ENCODE measurements around the gene KIFC1. TPM values are rescaled to one million over a fixed set of nuclear protein-coding genes. Genes with fewer than 3 reads are reported as not detected.

KIFC1 gene
- polyA plus RNA-seq, 4 donors: 35.0 to 47.3 (median 37.7) TPM

Other genes starting within 250 kb of the KIFC1 start
- 1 to 10 TPM; 3.0 to 6.9 (median 4.1) TPM for gene COL11A2, start 199.4 kb upstream of the KIFC1 start, polyA plus RNA-seq (ENCODE audit: insufficient read length in 4 of 4)
- 10 to 100 TPM; 47.0 to 66.5 (median 55.5) TPM for gene RXRB, start 191.2 kb upstream of the KIFC1 start, polyA plus RNA-seq (ENCODE audit: insufficient read length in 4 of 4)
- 100 to 1,000 TPM in 3 of 4 donors, 10 to 100 TPM in 1; 91.9 to 139 (median 116) TPM for gene SLC39A7, start 191.0 kb upstream of the KIFC1 start, polyA plus RNA-seq (ENCODE audit: insufficient read length in 4 of 4)
- gene HSD17B8, start 187.2 kb upstream of the KIFC1 start, polyA plus RNA-seq (ENCODE audit: insufficient read length in 4 of 4): 10 to 100 TPM; 10.7 to 29.1 (median 22.2) TPM
- 10 to 100 TPM; 52.8 to 70.6 (median 56.2) TPM for gene RING1, start 183.3 kb upstream of the KIFC1 start, polyA plus RNA-seq (ENCODE audit: insufficient read length in 4 of 4)
- 10 to 100 TPM; 53.1 to 96.0 (median 75.1) TPM for gene VPS52, start 119.9 kb upstream of the KIFC1 start, polyA plus RNA-seq (ENCODE audit: insufficient read length in 4 of 4)
- 1,000 to 10,000 TPM; 2,948 to 3,391 (median 3,096) TPM for gene RPS18, start 119.7 kb upstream of the KIFC1 start, polyA plus RNA-seq (ENCODE audit: insufficient read length in 4 of 4)
- 1 to 10 TPM; 2.5 to 5.0 (median 3.8) TPM for gene B3GALT4, start 114.7 kb upstream of the KIFC1 start, polyA plus RNA-seq (ENCODE audit: insufficient read length in 4 of 4)
- 10 to 100 TPM; 54.9 to 82.1 (median 59.9) TPM for gene WDR46, start 102.6 kb upstream of the KIFC1 start, polyA plus RNA-seq (ENCODE audit: insufficient read length in 4 of 4)
- 10 to 100 TPM; 41.9 to 78.2 (median 75.1) TPM for gene PFDN6, start 102.2 kb upstream of the KIFC1 start, polyA plus RNA-seq (ENCODE audit: insufficient read length in 4 of 4)
- 100 to 1,000 TPM in 2 of 4 donors, 10 to 100 TPM in 2; 96.7 to 133 (median 103) TPM for gene RGL2, start 92.9 kb upstream of the KIFC1 start, polyA plus RNA-seq (ENCODE audit: insufficient read length in 4 of 4)
- gene TAPBP, start 77.7 kb upstream of the KIFC1 start, polyA plus RNA-seq (ENCODE audit: insufficient read length in 4 of 4): 10 to 100 TPM; 26.9 to 49.5 (median 38.4) TPM
- 10 to 100 TPM; 20.1 to 25.5 (median 21.4) TPM for gene ZBTB22, start 74.1 kb upstream of the KIFC1 start, polyA plus RNA-seq (ENCODE audit: insufficient read length in 4 of 4)
- gene DAXX, start 68.9 kb upstream of the KIFC1 start, polyA plus RNA-seq (ENCODE audit: insufficient read length in 4 of 4): 10 to 100 TPM; 45.3 to 58.9 (median 54.1) TPM
- 10 to 100 TPM; 65.4 to 87.7 (median 73.4) TPM for gene PHF1, start 19.2 kb downstream of the KIFC1 start, polyA plus RNA-seq (ENCODE audit: insufficient read length in 4 of 4)
- gene CUTA, start 26.3 kb downstream of the KIFC1 start, polyA plus RNA-seq (ENCODE audit: insufficient read length in 4 of 4): 100 to 1,000 TPM; 150 to 250 (median 226) TPM
- 10 to 100 TPM; 20.9 to 42.3 (median 33.1) TPM for gene SYNGAP1, start 28.2 kb downstream of the KIFC1 start, polyA plus RNA-seq (ENCODE audit: insufficient read length in 4 of 4)
- gene ZBTB9, start 62.8 kb downstream of the KIFC1 start, polyA plus RNA-seq (ENCODE audit: insufficient read length in 4 of 4): 10 to 100 TPM in 3 of 4 donors, 1 to 10 TPM in 1; 9.2 to 17.6 (median 14.2) TPM
- gene BAK1, start 188.5 kb downstream of the KIFC1 start, polyA plus RNA-seq (ENCODE audit: insufficient read length in 4 of 4): 10 to 100 TPM; 13.5 to 23.7 (median 21.8) TPM
- gene ITPR3, start 229.5 kb downstream of the KIFC1 start, polyA plus RNA-seq (ENCODE audit: insufficient read length in 4 of 4): 10 to 100 TPM in 1 of 4 donors, 1 to 10 TPM in 3; 7.5 to 17.0 (median 9.0) TPM

Measured in left renal pelvis (tissue), 4 donors.